Nephron (organoid): ENCODE data around the gene DENND1A.
"Not testable (repeated sequence)": the region's sequence is repeated elsewhere in the genome, so short reads cannot be mapped to it uniquely, and the experiment has no call there.

Experiments used
- H3K27ac Mint-ChIP-seq, 3 experiments: 2 replicates each; pipeline ENCODE4 v1.8.0; 2020; ENCODE audit warnings: mixed read lengths in 3 of 3, mild to moderate bottlenecking in 2 of 3, moderate library complexity in 1 of 3
- H3K27me3 Mint-ChIP-seq: 2 replicates; pipeline ENCODE4 v1.8.0; 2021; ENCODE audit warnings: low read depth, mild to moderate bottlenecking, moderate library complexity, mixed read lengths
- H3K36me3 Mint-ChIP-seq: 2 replicates; pipeline ENCODE4 v1.8.0; 2020; ENCODE audit warnings: low read depth, mixed read lengths
- H3K4me1 Mint-ChIP-seq: 2 replicates; pipeline ENCODE4 v1.8.0; 2020; ENCODE audit warnings: mixed read lengths
- H3K4me3 Mint-ChIP-seq, 3 experiments: 2 replicates each; pipeline ENCODE4 v1.8.0; 2020; ENCODE audit warnings: mild to moderate bottlenecking in 3 of 3, mixed read lengths in 3 of 3, moderate library complexity in 2 of 3
- H3K9me3 Mint-ChIP-seq: 2 replicates; pipeline ENCODE4 v1.8.0; 2020; ENCODE audit warnings: mixed read lengths
- TF ChIP-seq, protein P1 (sequence below), 3 experiments: fragments of 200-600 bp; sonication (generic); IDR thresholded peaks; one replicate each; pipeline ENCODE4 v1.5.0; 2021; ENCODE audit warnings: antibody characterized with exemption in 3 of 3; ENCODE audit not compliant: unreplicated experiment in 3 of 3

The DENND1A gene

DNA sequence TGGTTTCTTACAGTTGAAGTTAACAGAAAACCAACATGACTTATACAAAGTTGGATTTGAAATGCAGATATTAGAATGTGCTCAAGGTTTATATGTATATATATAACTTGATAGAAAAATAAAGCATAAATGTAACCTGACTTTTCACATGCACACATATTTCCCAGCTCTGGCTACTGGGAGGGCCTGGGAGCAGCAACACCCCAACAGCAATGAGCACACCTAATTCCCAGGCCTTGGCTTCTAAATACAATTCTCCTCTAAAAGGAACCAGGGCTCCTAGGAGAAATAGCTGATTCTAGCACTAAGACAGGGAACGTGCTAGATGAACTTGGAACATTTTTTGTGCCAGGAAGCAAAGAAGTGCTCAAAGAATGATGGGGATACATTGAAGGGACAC lies 42.1 kb downstream of the DENND1A start:
- TF ChIP-seq, protein P1, sequence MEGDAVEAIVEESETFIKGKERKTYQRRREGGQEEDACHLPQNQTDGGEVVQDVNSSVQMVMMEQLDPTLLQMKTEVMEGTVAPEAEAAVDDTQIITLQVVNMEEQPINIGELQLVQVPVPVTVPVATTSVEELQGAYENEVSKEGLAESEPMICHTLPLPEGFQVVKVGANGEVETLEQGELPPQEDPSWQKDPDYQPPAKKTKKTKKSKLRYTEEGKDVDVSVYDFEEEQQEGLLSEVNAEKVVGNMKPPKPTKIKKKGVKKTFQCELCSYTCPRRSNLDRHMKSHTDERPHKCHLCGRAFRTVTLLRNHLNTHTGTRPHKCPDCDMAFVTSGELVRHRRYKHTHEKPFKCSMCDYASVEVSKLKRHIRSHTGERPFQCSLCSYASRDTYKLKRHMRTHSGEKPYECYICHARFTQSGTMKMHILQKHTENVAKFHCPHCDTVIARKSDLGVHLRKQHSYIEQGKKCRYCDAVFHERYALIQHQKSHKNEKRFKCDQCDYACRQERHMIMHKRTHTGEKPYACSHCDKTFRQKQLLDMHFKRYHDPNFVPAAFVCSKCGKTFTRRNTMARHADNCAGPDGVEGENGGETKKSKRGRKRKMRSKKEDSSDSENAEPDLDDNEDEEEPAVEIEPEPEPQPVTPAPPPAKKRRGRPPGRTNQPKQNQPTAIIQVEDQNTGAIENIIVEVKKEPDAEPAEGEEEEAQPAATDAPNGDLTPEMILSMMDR (IDR thresholded peaks at IDR 0.05; ENCODE audit: unreplicated experiment in 3 of 3) = no peak
- no peak overlapping the region for H3K27ac Mint-ChIP-seq
- H3K4me3 Mint-ChIP-seq = no peak overlapping the region
- no peaks in the 10 kb centered on the region for H3K27me3 Mint-ChIP-seq
- H3K9me3 Mint-ChIP-seq = peaks cover 15% of the 10 kb centered on the region
- peaks cover 27% of the 10 kb centered on the region for H3K36me3 Mint-ChIP-seq
- H3K4me1 Mint-ChIP-seq = no peaks in the 10 kb centered on the region

DNA sequence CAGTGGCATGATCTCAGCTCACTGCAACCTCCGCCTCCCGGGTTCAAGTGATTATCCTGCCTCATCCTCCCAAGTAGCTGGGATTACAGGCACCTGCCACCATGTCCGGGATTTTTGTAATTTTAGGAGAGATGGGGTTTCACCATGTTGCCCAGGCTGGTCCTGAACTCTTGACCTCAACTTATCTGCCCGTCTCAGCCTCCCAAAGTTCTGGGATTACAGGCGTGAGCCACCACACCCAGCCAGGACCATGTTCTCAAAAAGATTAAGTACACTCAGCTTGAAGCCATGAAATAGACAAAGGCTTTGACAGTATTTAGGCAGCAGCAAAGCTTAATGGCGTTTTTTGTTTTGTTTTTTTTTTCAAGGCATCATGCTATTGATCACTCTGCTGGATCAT lies 44.1 kb downstream of the DENND1A start:
- H3K27me3 Mint-ChIP-seq, H3K27ac Mint-ChIP-seq, H3K4me1 Mint-ChIP-seq, H3K4me3 Mint-ChIP-seq: not testable (repeated sequence)
- Mint-ChIP-seq H3K36me3 (peaks cover 27% of the 10 kb centered on the region), H3K9me3 (peaks cover 15% of the 10 kb centered on the region)

DNA sequence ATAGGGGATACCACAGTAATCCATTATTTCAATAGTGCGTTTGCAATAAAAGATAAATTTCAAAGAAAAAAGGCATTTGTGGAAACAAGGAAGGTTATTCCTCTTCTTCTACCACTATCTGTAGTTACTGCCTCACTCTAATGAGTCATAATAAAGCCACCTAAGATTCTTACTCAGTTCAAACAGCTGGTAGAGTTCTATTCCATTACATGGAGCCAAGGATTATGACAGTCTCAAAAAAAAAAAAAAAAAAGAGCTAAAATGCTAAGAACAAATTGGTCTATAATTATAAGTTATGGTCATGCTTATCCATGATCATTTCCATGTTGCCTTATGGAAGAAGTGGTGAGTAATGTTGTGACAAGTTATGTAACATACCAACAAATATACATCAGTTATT lies 46.3 kb downstream of the DENND1A start:
- H3K4me1 Mint-ChIP-seq = no peaks in the 10 kb centered on the region
- TF ChIP-seq, protein P1 (IDR thresholded peaks at IDR 0.05; ENCODE audit: unreplicated experiment in 3 of 3) = no peak
- peaks cover 12% of the 10 kb centered on the region for H3K9me3 Mint-ChIP-seq
- peaks cover 20% of the 10 kb centered on the region for H3K36me3 Mint-ChIP-seq
- no peaks in the 10 kb centered on the region for H3K27me3 Mint-ChIP-seq
- H3K27ac Mint-ChIP-seq = no peak overlapping the region
- no peak overlapping the region for H3K4me3 Mint-ChIP-seq

DNA sequence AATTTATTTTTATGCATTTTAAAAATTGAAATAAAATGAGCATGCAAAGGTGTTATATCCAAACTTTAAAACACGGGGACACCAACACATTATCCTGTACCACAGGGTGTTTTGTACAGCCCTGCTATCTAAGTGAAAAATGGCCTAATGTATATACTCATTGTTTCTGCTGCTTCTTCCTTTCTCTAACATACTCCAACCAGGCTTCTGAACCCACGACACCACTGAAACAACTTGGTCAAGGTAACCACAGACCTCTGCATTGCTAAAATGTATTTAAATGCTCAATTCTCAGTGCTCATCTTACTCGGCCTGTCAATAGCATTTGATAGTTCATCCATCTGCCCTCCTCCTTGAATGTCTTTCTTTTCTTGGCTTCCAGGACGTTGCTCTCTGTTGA lies 48.3 kb downstream of the DENND1A start:
- Mint-ChIP-seq H3K27ac (no peak overlapping the region), H3K27me3 (no peaks in the 10 kb centered on the region), H3K36me3 (peaks cover 7% of the 10 kb centered on the region), H3K9me3 (no peaks in the 10 kb centered on the region), H3K4me3 (no peak overlapping the region), H3K4me1 (no peaks in the 10 kb centered on the region)
- TF ChIP-seq, protein P1 (IDR thresholded peaks at IDR 0.05; ENCODE audit: unreplicated experiment in 3 of 3) = no peak

DNA sequence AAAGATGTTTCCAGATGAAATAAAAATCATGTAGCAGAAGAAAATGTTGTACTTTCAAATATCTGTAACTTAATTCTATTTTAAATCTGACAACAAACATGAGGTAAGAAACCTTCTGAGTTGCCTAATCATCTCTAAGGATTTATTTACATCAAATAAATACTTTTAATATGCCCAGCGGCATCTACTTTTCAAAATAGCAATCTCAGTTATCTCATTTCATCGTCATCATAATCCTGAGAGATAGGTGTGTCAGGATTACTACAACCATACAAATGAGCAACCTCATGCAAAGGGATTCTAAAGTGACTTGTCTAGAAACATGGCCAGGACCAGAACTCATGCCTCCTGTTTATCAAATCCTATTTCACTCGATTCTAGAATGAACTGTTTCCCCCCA lies 49.5 kb downstream of the DENND1A start:
- Mint-ChIP-seq H3K36me3 (peaks cover 15% of the 10 kb centered on the region), H3K4me3 (no peak overlapping the region), H3K27me3 (no peaks in the 10 kb centered on the region), H3K9me3 (no peaks in the 10 kb centered on the region), H3K4me1 (no peaks in the 10 kb centered on the region), H3K27ac (no peak overlapping the region)
- TF ChIP-seq, protein P1 (IDR thresholded peaks at IDR 0.05; ENCODE audit: unreplicated experiment in 3 of 3) = no peak

DNA sequence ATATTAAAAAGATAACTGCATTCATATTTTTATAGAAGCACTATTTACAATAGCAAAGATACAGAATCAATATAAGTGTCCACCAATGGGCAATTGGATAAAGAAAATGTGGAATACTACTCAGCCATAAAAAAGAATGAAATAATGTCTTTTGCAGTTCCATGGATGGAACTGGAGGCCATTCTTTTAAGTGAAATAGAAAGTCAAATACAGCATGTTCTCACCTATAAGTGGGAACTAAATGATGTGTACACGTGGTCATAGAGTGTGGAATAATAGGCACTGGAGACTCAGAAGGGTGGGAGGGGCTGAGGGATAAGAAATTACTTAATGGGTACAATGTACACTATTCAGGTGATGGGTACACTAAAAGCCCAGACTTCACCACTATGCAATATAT lies 53.2 kb downstream of the DENND1A start:
- Mint-ChIP-seq H3K4me1 (no peaks in the 10 kb centered on the region), H3K27me3 (no peaks in the 10 kb centered on the region), H3K4me3 (no peak overlapping the region), H3K27ac (no peak overlapping the region), H3K36me3 (peaks cover 27% of the 10 kb centered on the region), H3K9me3 (no peaks in the 10 kb centered on the region)
- TF ChIP-seq, protein P1 (IDR thresholded peaks at IDR 0.05; ENCODE audit: unreplicated experiment in 3 of 3) = no peak
